Osteoblast (primary cell): ENCODE results near the gene CHN2. TPM values are rescaled to one million over a fixed set of nuclear protein-coding genes. Genes with fewer than 3 reads are reported as not detected.
A peak's percentile ranks its signal among the peaks of the same experiment; 100 is the strongest.

Source experiments
- DNase-seq: peaks from one replicate; pipeline ENCODE4 v3.0.0; 2011; ENCODE audit warnings: low spot score, mixed read lengths; ENCODE audit not compliant: insufficient read length; ENCODE audit errors: missing footprints
- H2AFZ ChIP-seq: 2 replicates; pipeline ENCODE4 v1.6.0; 2011; ENCODE audit warnings: mild to moderate bottlenecking, low read length
- H3K27ac ChIP-seq: 2 replicates; pipeline ENCODE4 v1.5.1; 2011; ENCODE audit warnings: mild to moderate bottlenecking, low read depth, low read length, moderate library complexity
- H3K27me3 ChIP-seq: 2 replicates; pipeline ENCODE4 v1.6.0; 2012; ENCODE audit warnings: mild to moderate bottlenecking, control low read depth, inconsistent platforms, low read length, moderate library complexity; ENCODE audit not compliant: insufficient read depth
- H3K36me3 ChIP-seq: 2 replicates; pipeline ENCODE4 v1.5.1; 2011; ENCODE audit warnings: mild to moderate bottlenecking, low read length, control low read depth, moderate library complexity; ENCODE audit not compliant: insufficient read depth
- H3K4me1 ChIP-seq: 2 replicates; pipeline ENCODE4 v1.5.1; 2011; ENCODE audit warnings: mild to moderate bottlenecking, low read length, control low read depth, moderate library complexity; ENCODE audit not compliant: insufficient read depth
- H3K4me2 ChIP-seq: 2 replicates; pipeline ENCODE4 v1.6.0; 2011; ENCODE audit warnings: mild to moderate bottlenecking, low read length; ENCODE audit not compliant: insufficient read depth
- H3K4me3 ChIP-seq: fragments of 200-600 bp; sonication (generic); 3 replicates; pipeline ENCODE4 v1.5.1; 2012; ENCODE audit warnings: mild to moderate bottlenecking, low read length, inconsistent platforms; ENCODE audit not compliant: insufficient read depth
- H3K79me2 ChIP-seq: 2 replicates; pipeline ENCODE4 v1.6.0; 2012; ENCODE audit warnings: mild to moderate bottlenecking, low read length, control low read depth, inconsistent platforms; ENCODE audit not compliant: insufficient read depth
- H3K9me3 ChIP-seq: 2 replicates; pipeline ENCODE4 v1.5.1; 2011; ENCODE audit warnings: low read depth, low read length, control low read depth
- H4K20me1 ChIP-seq: 2 replicates; pipeline ENCODE4 v1.6.0; 2012; ENCODE audit warnings: mild to moderate bottlenecking, low read length, control low read depth; ENCODE audit not compliant: insufficient read depth
- CTCF ChIP-seq: IDR thresholded peaks from 2 replicates; pipeline ENCODE4 v1.5.1; 2011; ENCODE audit warnings: mild to moderate bottlenecking, low read depth, low read length, moderate library complexity; ENCODE audit errors: extremely low read depth
- total RNA-seq: library from RNA; depleted of rRNA; stranded (reverse); fragments of >200 nt; gene quantifications from 2 replicates; pipeline ENCODE4 v1.2.3, GENCODE V29; 2012

Gene CHN2
- total RNA-seq, 1 donor: under 0.01 TPM

- no peak for TF ChIP-seq CTCF
- no peak for DNase-seq
- no peak overlapping the region for H3K4me3 ChIP-seq
- H3K79me2 ChIP-seq: no peaks in the 10 kb centered on the region
- no peaks in the 10 kb centered on the region for H3K36me3 ChIP-seq
- H3K4me2 ChIP-seq: no peak overlapping the region
- H4K20me1 ChIP-seq: no peaks in the 10 kb centered on the region
- H3K4me1 ChIP-seq: peaks cover 7% of the 10 kb centered on the region
- no peaks in the 10 kb centered on the region for H3K9me3 ChIP-seq
- H2AFZ ChIP-seq: no peak overlapping the region
- H3K27ac ChIP-seq: no peak overlapping the region
- H3K27me3 ChIP-seq: no peaks in the 10 kb centered on the region
Measured at GRCh38 chr7:29499932-29500331, 305.4 kb downstream of the CHN2 start.

DNA sequence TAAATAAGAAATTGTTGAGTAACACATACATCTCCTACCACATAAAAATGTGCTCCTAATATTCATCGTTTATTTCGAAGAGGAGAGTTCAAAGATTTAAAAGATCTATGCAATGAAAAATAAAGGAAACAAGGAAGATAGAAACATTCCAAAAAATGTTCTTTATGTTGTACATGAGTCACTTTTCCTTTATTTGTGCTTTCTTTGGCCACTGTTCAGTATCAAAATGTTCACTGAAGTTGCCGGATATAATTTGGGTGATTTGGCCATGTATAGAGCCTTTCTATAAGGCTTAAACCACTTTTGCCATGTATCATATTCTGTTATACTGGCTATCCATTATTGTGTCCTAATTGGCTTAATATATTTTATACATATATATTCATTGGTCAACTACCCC, 306.1 kb downstream of the CHN2 start:
- Histone ChIP-seq H2AFZ (no peak overlapping the region), H3K27me3 (no peaks in the 10 kb centered on the region), H3K4me3 (no peak overlapping the region), H4K20me1 (no peaks in the 10 kb centered on the region), H3K36me3 (no peaks in the 10 kb centered on the region), H3K9me3 (no peaks in the 10 kb centered on the region), H3K27ac (no peak overlapping the region), H3K4me1 (peaks cover 12% of the 10 kb centered on the region), H3K79me2 (no peaks in the 10 kb centered on the region), H3K4me2 (peak overlapping the region; percentile 2)
- DNase-seq: no peak
- no peak for TF ChIP-seq CTCF

GRCh38 chr7:29502133-29502532, 307.6 kb downstream of the CHN2 start:
- TF ChIP-seq CTCF: no peak
- no peak overlapping the region for H3K4me3 ChIP-seq
- H3K9me3 ChIP-seq: no peaks in the 10 kb centered on the region
- no peak overlapping the region for H2AFZ ChIP-seq
- peaks cover 13% of the 10 kb centered on the region for H3K4me1 ChIP-seq
- H3K27me3 ChIP-seq: no peaks in the 10 kb centered on the region
- H4K20me1 ChIP-seq: no peaks in the 10 kb centered on the region
- no peak overlapping the region for H3K4me2 ChIP-seq
- H3K36me3 ChIP-seq: no peaks in the 10 kb centered on the region
- H3K79me2 ChIP-seq: no peaks in the 10 kb centered on the region
- DNase-seq: no peak
- no peak overlapping the region for H3K27ac ChIP-seq

GRCh38 chr7:29505931-29506330, 311.4 kb downstream of the CHN2 start:
- Histone ChIP-seq H3K27ac (no peak overlapping the region), H3K4me3 (no peak overlapping the region), H3K36me3 (no peaks in the 10 kb centered on the region), H3K79me2 (no peaks in the 10 kb centered on the region), H3K9me3 (no peaks in the 10 kb centered on the region), H3K27me3 (no peaks in the 10 kb centered on the region), H2AFZ (no peak overlapping the region), H4K20me1 (no peaks in the 10 kb centered on the region), H3K4me2 (no peak overlapping the region), H3K4me1 (peaks cover 6% of the 10 kb centered on the region)
- DNase-seq: no peak
- no peak for TF ChIP-seq CTCF
